Mucosa of descending colon (tissue), 3 donors: Measurements from ENCODE around the gene RAB4B. TPM values are rescaled to one million over a fixed set of nuclear protein-coding genes. Genes with fewer than 3 reads are reported as not detected.
A peak's percentile ranks its signal among the peaks of the same experiment; 100 is the strongest.
"Not testable (repeated sequence)": the region's sequence is repeated elsewhere in the genome, so short reads cannot be mapped to it uniquely, and the experiment has no call there.

ENCODE experiments used
- ATAC-seq: fragments of 200-7000 bp; cut with Tn5 transposase; one replicate; pipeline ENCODE4 v1.9.1; 2020; ENCODE audit warnings: mild to moderate bottlenecking, moderate library complexity
- DNase-seq, 3 donors: peaks; one replicate each; pipeline ENCODE4 v3.0.0-alpha.2; 2020
- H3K36me3 ChIP-seq: fragments of 200-600 bp; one replicate; pipeline ENCODE4 v1.8.0; 2021; ENCODE audit warnings: low read depth, mild to moderate bottlenecking
- H3K4me1 ChIP-seq: fragments of 200-600 bp; one replicate; pipeline ENCODE4 v1.8.0; 2021; ENCODE audit warnings: low read depth, mild to moderate bottlenecking
- H3K4me3 ChIP-seq: fragments of 200-600 bp; one replicate; pipeline ENCODE4 v1.8.0; 2021; ENCODE audit warnings: mild to moderate bottlenecking
- H3K9me3 ChIP-seq: fragments of 200-600 bp; one replicate; pipeline ENCODE4 v1.8.0; 2021; ENCODE audit warnings: mild to moderate bottlenecking
- intact Hi-C, 2 donors: fragments of 100-400 bp; cut with DNase I in 1 of 2; cut with micrococcal nuclease in 1 of 2; formaldehyde crosslinking; loops; one replicate each; pipeline versions ENCODE4 v1.11.0 to v1.11.1; 2022; cut with DNase I, micrococcal nuclease
- total RNA-seq, 3 donors: library from RNA; stranded (reverse); fragmentation: NEBNext Ultra II Directional in 2 of 3; extraction: Animal tissue kit (Norgen Biotek cat#: 25700) in 2 of 3; gene quantifications; one replicate each; pipeline versions ENCODE4 v1.2.1 to v1.2.4, GENCODE V29; 2021 to 2023
- TF ChIP-seq, protein P1 (sequence below): fragments of 200-600 bp; IDR thresholded peaks from one replicate; pipeline ENCODE4 v1.8.0; 2022; ENCODE audit warnings: antibody characterized with exemption, mild to moderate bottlenecking
- donor health status: DM: no; HTN: no; CAD: no; lungs with moderate emphysema.
- donor health status: DM: no; HTN: no; CAD: no.
- donor health status: DM: no; HTN: yes; CAD: no.

The RAB4B gene
- total RNA-seq, 3 donors from 2014 or later = 46.9 to 68.1 (median 61.0) TPM

DNA sequence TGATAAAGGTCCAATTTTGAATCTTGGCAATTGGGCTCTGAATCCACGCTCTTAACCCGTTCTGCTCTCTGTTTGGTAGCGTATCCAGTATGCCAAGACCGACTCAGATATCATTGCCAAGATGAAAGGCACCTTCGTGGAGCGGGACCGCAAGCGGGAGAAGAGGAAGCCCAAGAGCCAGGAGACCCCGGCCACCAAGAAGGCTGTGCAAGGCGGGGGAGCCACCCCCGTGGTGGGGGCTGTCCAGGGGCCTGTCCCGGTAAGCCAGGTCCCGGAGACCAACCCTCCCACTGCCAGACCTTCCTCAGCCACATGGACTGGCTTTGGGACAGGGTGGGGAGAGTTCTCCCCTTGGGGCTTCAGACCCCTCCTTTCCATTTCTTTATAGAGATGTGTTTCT, 18.7 kb upstream of the RAB4B start:
- TF ChIP-seq, protein P1, sequence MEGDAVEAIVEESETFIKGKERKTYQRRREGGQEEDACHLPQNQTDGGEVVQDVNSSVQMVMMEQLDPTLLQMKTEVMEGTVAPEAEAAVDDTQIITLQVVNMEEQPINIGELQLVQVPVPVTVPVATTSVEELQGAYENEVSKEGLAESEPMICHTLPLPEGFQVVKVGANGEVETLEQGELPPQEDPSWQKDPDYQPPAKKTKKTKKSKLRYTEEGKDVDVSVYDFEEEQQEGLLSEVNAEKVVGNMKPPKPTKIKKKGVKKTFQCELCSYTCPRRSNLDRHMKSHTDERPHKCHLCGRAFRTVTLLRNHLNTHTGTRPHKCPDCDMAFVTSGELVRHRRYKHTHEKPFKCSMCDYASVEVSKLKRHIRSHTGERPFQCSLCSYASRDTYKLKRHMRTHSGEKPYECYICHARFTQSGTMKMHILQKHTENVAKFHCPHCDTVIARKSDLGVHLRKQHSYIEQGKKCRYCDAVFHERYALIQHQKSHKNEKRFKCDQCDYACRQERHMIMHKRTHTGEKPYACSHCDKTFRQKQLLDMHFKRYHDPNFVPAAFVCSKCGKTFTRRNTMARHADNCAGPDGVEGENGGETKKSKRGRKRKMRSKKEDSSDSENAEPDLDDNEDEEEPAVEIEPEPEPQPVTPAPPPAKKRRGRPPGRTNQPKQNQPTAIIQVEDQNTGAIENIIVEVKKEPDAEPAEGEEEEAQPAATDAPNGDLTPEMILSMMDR = no peak
- no peak for DNase-seq
- ATAC-seq = no peak
- Histone ChIP-seq H3K4me1 (peaks cover 19% of the 10 kb centered on the region), H3K36me3 (peaks cover 26% of the 10 kb centered on the region), H3K4me3 (no peak overlapping the region), H3K9me3 (no peaks in the 10 kb centered on the region)
- intact Hi-C loops = no loop called here

DNA sequence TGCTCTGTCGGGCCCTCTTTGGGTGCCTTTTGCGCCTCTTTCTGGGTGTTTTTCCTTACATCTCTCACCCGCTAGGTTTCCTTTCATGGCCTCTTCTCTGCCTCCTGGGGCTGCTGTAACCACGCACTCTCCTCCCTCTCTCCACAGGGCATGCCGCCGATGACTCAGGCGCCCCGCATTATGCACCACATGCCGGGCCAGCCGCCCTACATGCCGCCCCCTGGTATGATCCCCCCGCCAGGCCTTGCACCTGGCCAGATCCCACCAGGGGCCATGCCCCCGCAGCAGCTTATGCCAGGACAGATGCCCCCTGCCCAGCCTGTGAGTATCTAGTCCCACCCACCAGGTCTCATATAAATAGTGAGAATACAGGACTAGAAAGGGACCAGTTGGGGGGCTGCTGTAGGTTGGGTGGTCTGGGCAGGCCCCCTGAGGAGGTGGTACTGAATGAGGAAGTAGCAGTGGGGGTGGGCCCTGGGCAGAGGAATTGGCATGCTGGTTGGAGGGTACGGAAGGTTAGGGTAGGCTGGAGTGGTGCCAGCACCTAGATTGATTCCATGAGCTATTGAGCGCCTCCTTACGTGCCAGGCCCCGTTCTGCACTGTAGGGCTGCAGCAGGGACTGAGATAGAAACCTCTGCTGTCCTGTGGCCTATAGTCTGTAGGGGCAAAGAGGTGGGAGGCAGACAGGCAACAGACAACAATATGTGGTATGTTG, 15.1 kb upstream of the RAB4B start:
- no peak for ATAC-seq
- Histone ChIP-seq H3K36me3 (peaks cover 36% of the 10 kb centered on the region), H3K4me1 (no peaks in the 10 kb centered on the region), H3K4me3 (no peak overlapping the region), H3K9me3 (no peaks in the 10 kb centered on the region)
- no peak for DNase-seq
- intact Hi-C loops = no loop called here
- TF ChIP-seq, protein P1 = no peak

DNA sequence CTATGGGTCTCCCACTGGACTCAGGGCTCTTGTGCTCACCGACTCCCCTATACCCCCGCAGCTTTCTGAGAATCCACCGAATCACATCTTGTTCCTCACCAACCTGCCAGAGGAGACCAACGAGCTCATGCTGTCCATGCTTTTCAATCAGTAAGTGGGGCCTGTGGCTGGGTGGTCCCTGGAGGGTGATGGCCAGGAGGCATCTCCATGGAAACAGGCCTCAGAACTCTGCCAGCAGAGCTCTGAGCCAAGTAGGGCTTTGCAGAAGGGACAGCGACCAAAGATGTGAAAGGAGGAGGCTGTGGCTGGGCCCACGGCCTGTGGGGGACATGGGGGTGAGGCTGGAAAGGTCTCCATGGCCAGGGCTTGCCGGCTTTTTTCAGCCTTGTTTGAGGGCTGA, 14.5 kb upstream of the RAB4B start:
- intact Hi-C loops = no loop called here
- TF ChIP-seq, protein P1 = no peak
- Histone ChIP-seq H3K4me3 (no peak overlapping the region), H3K36me3 (peaks cover 30% of the 10 kb centered on the region), H3K4me1 (no peaks in the 10 kb centered on the region), H3K9me3 (no peaks in the 10 kb centered on the region)
- no peak for DNase-seq
- no peak for ATAC-seq

DNA sequence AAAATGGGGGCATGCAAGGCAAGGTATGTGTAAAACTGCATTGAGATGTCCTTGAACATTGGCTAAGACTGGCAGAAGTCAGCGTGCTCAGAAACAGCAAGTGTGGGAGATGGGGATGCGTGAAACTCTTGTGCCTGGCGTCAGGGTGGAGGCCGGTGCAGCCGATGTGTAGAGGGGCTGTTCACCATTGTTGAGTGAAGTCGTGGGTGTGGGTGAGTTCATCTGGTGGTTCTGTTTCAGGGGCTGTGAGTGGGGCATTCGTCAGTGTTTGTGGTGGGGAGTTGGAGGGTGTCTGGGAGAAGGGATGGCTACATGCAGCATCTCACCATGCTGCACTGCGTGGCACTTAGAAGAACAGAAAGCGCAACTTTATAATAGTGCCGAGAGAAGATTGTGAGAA, 14.1 kb upstream of the RAB4B start:
- intact Hi-C loops = no loop called here
- H3K9me3 ChIP-seq = no peaks in the 10 kb centered on the region
- peaks cover 27% of the 10 kb centered on the region for H3K36me3 ChIP-seq
- no peak for ATAC-seq
- H3K4me1 ChIP-seq = no peaks in the 10 kb centered on the region
- DNase-seq = no peak
- no peak overlapping the region for H3K4me3 ChIP-seq
- TF ChIP-seq, protein P1 = no peak

DNA sequence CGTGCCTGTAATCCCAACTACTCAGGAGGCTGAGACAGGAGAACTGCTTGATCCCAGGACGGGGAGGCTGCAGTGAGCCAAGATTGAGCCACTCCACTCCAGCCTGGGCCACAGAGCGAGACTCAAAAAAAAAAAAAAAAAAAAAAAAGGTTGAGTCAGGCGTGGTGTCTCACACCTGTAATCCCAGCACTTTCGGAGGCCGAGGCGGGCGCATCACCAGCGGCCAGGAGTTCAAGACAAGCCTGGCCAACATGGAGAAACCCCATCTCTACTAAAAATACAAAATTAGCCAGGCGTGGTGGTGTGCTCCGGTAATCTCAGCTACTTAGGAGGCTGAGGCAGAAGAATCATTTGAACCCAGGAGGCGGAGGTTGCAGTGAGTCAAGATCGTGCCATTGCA, 11.7 kb upstream of the RAB4B start:
- H3K4me3 ChIP-seq, H3K9me3 ChIP-seq, intact Hi-C loops, ATAC-seq, DNase-seq, H3K4me1 ChIP-seq: not testable (repeated sequence)
- peaks cover 20% of the 10 kb centered on the region for H3K36me3 ChIP-seq

DNA sequence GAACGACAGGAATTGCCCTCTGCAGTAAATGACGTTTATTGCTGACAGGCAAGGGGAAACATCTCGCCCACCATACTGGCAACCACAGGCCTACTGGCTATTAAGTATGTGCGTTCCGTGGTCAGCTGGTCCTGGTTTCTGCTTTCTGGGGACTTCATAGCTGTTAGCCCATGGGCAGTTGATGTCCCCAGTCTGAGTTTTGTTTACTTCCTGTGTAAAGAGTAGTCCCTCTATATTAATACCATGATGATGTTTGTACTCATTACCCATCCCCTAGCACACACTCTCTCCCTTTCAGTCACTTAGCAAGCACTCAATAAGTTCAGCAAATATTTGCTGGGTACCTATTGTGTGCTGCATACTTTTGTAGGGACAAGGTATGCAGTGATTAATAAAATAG, 9.2 kb upstream of the RAB4B start:
- Histone ChIP-seq H3K36me3 (peaks cover 10% of the 10 kb centered on the region), H3K4me1 (no peaks in the 10 kb centered on the region), H3K9me3 (no peaks in the 10 kb centered on the region), H3K4me3 (no peak overlapping the region)
- intact Hi-C loops = no loop called here
- no peak for DNase-seq
- no peak for ATAC-seq
- TF ChIP-seq, protein P1 = no peak

DNA sequence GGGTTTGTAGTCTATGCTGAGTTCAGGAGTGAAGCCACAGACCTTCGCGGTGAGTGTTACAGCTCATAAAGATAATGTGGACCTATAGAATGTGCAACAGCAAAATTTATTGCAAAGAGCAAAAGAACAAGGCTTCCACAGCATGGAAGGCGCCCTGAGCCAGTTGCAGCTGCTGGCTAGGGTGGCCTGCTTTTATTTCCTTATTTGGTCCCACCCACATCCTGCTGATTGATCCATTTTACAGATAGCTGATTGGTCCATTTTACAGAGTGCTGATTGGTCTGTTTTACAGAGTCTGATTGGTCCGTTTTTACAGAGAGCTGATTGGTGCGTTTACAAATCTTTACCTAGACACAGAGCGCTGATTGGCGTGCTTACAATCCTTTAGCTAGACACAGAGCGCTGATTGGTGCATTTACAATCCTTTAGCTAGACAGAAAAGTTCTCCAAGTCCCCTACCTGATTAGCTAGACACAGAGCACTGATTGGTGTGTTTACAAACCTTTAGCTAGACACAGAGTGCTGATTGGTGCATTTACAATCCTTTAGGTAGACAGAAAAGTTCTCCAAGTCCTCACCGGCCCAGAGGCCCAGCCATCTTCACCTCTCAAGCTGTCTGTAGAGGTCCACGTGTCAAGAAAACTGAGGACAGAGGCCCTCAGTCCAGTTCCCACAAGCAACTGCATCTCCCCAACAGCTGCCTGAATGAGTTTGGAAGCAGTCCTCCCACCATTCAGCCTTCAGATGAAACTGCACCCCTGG, 6.8 kb upstream of the RAB4B start:
- DNase-seq, H3K36me3 ChIP-seq, H3K9me3 ChIP-seq, intact Hi-C loops, H3K4me3 ChIP-seq, H3K4me1 ChIP-seq: not testable (repeated sequence)
- ATAC-seq = peak; percentile 67
